Activated naive CD8-positive, alpha-beta T cell treated with anti-CD3 and anti-CD28 coated beads for 36 hours (primary cell): ENCODE data around the gene NEIL1. TPM values are rescaled to one million over a fixed set of nuclear protein-coding genes. Genes with fewer than 3 reads are reported as not detected.

Experiments
- DNase-seq: peaks from one replicate; pipeline ENCODE4 v3.0.0; 2021
- H3K27ac Mint-ChIP-seq: one replicate; pipeline ENCODE4 v1.8.0; 2022; ENCODE audit warnings: mild to moderate bottlenecking, moderate library complexity, mixed read lengths
- H3K27me3 Mint-ChIP-seq: one replicate; pipeline ENCODE4 v1.8.0; 2022; ENCODE audit warnings: mild to moderate bottlenecking, mixed read lengths
- H3K36me3 Mint-ChIP-seq: one replicate; pipeline ENCODE4 v1.8.0; 2021; ENCODE audit warnings: mild to moderate bottlenecking, mixed read lengths
- H3K4me1 Mint-ChIP-seq: one replicate; pipeline ENCODE4 v1.8.0; 2021; ENCODE audit warnings: mixed read lengths
- H3K4me3 Mint-ChIP-seq: one replicate; pipeline ENCODE4 v1.8.0; 2022; ENCODE audit warnings: mild to moderate bottlenecking, moderate library complexity, mixed read lengths
- H3K9me3 Mint-ChIP-seq: one replicate; pipeline ENCODE4 v1.8.0; 2022; ENCODE audit warnings: mixed read lengths
- total RNA-seq, 2 experiments: library from RNA; stranded (reverse); gene quantifications; one replicate each; pipeline ENCODE4 v1.2.3, GENCODE V29; 2021

The NEIL1 gene
- total RNA-seq, 2 experiments from 2014 or later, result 5.4 to 7.3 TPM

DNA sequence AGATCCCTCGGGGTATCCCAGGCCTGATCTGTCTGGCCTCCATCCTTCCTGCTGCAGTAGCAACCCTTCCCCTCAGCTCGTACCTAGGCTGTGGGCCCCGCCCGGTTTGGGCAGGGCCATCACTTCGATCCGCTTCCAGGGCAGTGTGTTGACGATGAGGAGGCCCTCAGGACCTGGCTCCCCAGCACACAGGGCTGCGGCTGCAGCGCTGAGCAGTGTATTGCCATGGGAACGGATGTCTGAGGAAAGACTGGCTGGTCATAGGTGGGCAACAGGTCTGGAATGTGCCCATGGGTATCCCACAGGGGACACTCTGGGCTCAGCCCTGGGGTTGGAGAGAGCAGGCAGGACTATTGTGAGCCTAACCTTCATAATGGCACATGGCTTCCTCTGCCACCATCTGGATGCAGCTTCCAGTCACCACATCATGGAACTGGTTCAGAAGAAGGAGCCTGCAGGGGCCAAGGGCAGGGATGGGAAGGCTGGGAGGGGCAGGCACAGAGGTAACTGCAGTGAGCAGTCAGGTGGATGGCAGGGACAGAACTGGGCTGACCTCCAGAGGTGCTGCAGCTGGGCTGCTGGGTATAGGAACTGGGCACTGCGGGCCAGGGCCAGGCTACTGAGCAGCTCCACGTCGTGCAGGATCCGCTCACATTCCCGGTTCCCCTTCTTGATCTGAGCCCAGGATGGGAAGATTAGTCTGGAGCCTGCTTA is 12.9 kb downstream of the NEIL1 start:
- Mint-ChIP-seq H3K27me3 (no peaks in the 10 kb centered on the region), H3K27ac (no peak overlapping the region), H3K9me3 (no peaks in the 10 kb centered on the region), H3K4me3 (no peak overlapping the region), H3K36me3 (peaks cover 7% of the 10 kb centered on the region), H3K4me1 (no peaks in the 10 kb centered on the region)
- DNase-seq, result no peak

DNA sequence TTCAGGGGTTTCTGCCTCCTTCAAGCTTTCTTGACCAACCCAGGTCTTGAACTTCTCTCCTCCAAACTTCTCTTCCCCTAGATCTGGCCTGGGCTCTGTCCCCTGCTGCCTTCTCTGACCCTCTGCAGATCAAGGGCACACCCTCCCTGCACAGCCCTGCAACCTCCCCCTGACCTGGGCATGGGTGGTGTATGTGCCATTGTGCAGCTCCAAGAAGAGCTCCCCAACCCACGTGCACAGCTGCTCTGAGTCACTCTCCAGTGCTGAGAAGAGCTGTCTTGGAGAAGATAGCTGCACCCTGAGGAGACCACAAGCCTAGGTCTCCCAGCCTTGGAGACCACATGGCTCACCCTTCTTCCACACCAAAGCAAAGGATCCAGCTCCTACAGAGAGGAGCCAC is 13.6 kb downstream of the NEIL1 start:
- peak overlapping the region; percentile 38 for H3K27ac Mint-ChIP-seq
- no peak for DNase-seq
- H3K27me3 Mint-ChIP-seq, result no peaks in the 10 kb centered on the region
- peaks cover 7% of the 10 kb centered on the region for H3K36me3 Mint-ChIP-seq
- H3K4me1 Mint-ChIP-seq, result no peaks in the 10 kb centered on the region
- no peaks in the 10 kb centered on the region for H3K9me3 Mint-ChIP-seq
- no peak overlapping the region for H3K4me3 Mint-ChIP-seq

GRCh38 chr15:75360856-75361255 is 14.0 kb downstream of the NEIL1 start:
- DNase-seq, result no peak
- H3K36me3 Mint-ChIP-seq, result peaks cover 8% of the 10 kb centered on the region
- H3K4me3 Mint-ChIP-seq, result no peak overlapping the region
- no peaks in the 10 kb centered on the region for H3K9me3 Mint-ChIP-seq
- no peaks in the 10 kb centered on the region for H3K4me1 Mint-ChIP-seq
- no peaks in the 10 kb centered on the region for H3K27me3 Mint-ChIP-seq
- H3K27ac Mint-ChIP-seq, result no peak overlapping the region

DNA sequence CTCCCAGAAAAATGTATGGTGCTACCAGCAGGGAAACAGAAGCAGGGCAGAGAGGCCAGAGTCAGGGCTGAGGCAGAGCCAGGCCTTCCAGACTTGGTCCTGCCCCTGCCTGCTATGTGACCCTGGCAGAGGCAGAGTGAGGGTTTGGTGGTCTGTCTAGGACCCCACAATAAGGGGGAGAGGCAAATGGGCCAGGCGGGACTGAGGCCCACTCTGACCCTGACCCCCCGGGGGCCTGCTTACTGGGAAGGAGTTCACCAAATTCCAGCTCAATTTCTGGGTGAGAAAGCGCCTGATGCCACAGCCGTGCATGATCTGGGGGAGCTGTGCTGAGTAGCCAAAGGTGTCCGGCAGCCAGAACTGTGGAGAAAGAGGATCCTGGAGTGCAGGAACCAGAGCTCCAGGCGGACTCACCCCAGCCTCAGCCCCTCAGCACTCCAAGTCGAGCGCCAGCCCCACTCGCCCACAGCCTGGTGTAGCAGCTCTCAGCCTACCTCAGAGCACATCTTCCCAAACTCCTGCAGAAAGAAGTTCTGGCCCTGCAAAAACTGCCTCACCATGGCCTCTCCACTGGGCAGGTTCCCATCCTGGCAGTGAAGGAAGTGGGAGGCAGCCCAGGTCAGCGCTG is 14.6 kb downstream of the NEIL1 start:
- H3K9me3 Mint-ChIP-seq, result no peaks in the 10 kb centered on the region
- H3K4me3 Mint-ChIP-seq, result no peak overlapping the region
- no peak overlapping the region for H3K27ac Mint-ChIP-seq
- no peaks in the 10 kb centered on the region for H3K27me3 Mint-ChIP-seq
- DNase-seq, result no peak
- H3K36me3 Mint-ChIP-seq, result peaks cover 8% of the 10 kb centered on the region
- H3K4me1 Mint-ChIP-seq, result no peaks in the 10 kb centered on the region

- Mint-ChIP-seq H3K27ac (no peak overlapping the region), H3K4me1 (no peaks in the 10 kb centered on the region), H3K27me3 (no peaks in the 10 kb centered on the region), H3K36me3 (peaks cover 13% of the 10 kb centered on the region), H3K9me3 (no peaks in the 10 kb centered on the region), H3K4me3 (no peak overlapping the region)
- no peak for DNase-seq
Measured at GRCh38 chr15:75361989-75362641, 15.3 kb downstream of the NEIL1 start.

DNA sequence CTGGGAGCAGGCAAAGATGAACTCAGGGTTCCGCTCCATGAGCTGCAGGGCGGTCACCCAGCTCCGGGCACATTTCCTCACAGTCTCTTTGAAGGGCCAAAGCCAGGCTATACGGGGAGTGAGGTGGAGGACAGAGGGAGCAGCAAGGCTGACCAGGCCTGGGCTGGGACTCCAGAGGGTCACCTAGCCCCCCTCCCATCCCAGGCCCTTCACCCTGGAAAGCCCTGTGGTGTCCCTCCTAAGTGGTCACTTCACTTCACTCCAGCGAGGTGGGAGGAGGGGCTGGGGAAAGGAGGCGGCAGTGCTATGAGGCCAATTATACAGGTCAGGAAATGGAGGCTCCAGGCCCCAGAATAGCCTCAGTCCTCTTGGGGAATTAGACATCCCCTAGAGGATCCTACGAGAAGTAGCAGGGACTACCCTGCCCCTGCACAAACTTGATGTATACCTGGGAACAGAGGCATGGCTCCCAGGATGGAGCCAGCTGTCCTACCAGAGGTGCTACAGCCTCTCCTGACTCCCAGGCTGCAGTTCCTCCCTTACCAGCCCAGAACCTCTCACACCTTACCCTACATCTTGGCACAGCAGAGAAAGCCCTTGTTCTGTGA is 15.9 kb downstream of the NEIL1 start:
- Mint-ChIP-seq H3K4me1 (peaks cover 4% of the 10 kb centered on the region), H3K9me3 (no peaks in the 10 kb centered on the region), H3K36me3 (peaks cover 13% of the 10 kb centered on the region), H3K27me3 (no peaks in the 10 kb centered on the region), H3K4me3 (no peak overlapping the region), H3K27ac (no peak overlapping the region)
- DNase-seq, result no peak

DNA sequence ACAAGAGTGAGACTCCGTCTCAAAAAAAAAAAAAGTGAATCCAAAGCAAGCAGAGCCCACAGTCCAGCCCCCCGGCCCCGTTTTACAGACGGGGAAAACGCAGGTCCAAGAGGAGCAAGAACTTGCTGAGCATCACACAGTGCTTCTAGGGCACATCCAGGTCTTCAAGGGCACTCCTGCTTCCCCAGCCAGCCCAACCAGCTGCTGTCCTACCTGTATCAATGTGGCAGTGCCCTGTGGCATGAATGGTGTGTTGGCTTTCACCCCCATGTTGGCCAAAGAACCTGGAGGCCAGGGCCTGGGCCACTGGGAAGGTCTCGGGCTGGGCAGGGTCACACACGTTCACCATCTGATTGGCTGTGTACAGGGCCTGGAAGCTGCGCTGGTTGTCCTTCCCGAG is 16.9 kb downstream of the NEIL1 start:
- Mint-ChIP-seq H3K27me3 (no peaks in the 10 kb centered on the region), H3K27ac (no peak overlapping the region), H3K4me3 (no peak overlapping the region), H3K4me1 (peaks cover 5% of the 10 kb centered on the region), H3K9me3 (no peaks in the 10 kb centered on the region), H3K36me3 (peaks cover 16% of the 10 kb centered on the region)
- DNase-seq, result no peak

GRCh38 chr15:75364881-75365280 is 18.0 kb downstream of the NEIL1 start:
- no peak overlapping the region for H3K4me3 Mint-ChIP-seq
- peaks cover 16% of the 10 kb centered on the region for H3K4me1 Mint-ChIP-seq
- no peaks in the 10 kb centered on the region for H3K27me3 Mint-ChIP-seq
- no peak for DNase-seq
- H3K27ac Mint-ChIP-seq, result no peak overlapping the region
- peaks cover 21% of the 10 kb centered on the region for H3K36me3 Mint-ChIP-seq
- no peaks in the 10 kb centered on the region for H3K9me3 Mint-ChIP-seq

GRCh38 chr15:75366163-75366562 is 19.3 kb downstream of the NEIL1 start:
- Mint-ChIP-seq H3K27ac (no peak overlapping the region), H3K9me3 (no peaks in the 10 kb centered on the region), H3K4me1 (peaks cover 18% of the 10 kb centered on the region), H3K27me3 (no peaks in the 10 kb centered on the region), H3K4me3 (no peak overlapping the region), H3K36me3 (peaks cover 18% of the 10 kb centered on the region)
- no peak for DNase-seq

DNA sequence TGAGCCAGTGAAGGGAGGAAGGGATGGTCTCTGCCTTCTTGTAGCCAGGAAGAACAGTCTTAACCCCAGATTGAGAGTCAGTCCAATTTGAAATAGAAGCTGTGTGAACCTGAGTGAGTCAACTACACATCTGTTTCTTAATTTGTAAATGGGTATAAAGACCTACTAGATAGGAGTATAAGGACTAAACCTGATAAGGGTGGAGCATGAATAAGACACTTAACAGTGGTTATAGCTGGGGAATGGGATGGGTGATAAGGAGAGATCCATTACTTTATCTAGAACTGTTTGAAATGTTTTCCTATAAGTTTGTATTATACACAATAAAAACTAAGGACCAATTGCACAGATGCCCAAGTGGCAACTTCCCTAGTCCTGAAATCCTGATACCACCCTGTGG is 20.2 kb downstream of the NEIL1 start:
- peaks cover 18% of the 10 kb centered on the region for H3K36me3 Mint-ChIP-seq
- peak overlapping the region; percentile 92 for H3K4me3 Mint-ChIP-seq
- no peaks in the 10 kb centered on the region for H3K9me3 Mint-ChIP-seq
- no peak for DNase-seq
- H3K4me1 Mint-ChIP-seq, result peaks cover 18% of the 10 kb centered on the region
- no peaks in the 10 kb centered on the region for H3K27me3 Mint-ChIP-seq
- H3K27ac Mint-ChIP-seq, result peak overlapping the region; percentile 80

DNA sequence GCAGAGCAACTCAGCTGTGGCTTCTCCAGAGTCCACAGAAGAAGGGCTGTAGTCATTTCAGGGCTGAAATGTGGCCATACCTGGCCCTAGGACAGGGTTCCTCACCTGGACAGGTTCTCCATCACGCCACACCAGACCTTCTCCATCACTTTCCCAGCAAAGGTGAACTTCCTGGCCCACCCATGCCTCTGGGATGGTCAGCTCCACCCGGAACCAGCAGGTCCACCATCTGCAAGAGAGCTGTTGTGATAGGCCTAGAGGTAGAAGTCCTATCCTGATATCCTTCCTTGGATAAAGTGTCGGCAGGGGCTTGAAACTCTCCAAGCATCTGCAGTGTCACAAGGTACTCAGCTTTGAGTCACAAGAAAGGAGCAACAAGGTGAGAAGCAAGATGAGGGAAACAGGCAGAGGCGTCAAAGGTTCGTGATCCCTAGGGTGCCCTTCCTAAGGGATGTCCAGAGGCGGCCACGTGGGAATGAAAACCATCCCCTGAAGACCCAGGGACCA is 20.6 kb downstream of the NEIL1 start:
- Mint-ChIP-seq H3K27ac (peak overlapping the region; percentile 80), H3K27me3 (no peaks in the 10 kb centered on the region), H3K4me3 (peak overlapping the region; percentile 92), H3K4me1 (peaks cover 18% of the 10 kb centered on the region), H3K9me3 (no peaks in the 10 kb centered on the region), H3K36me3 (peaks cover 18% of the 10 kb centered on the region)
- no peak for DNase-seq

GRCh38 chr15:75367913-75368688 is 21.3 kb downstream of the NEIL1 start, which contains the start of gene MAN2C1:
Gene MAN2C1 (minus strand): TSS chr15:75368607. CDS start chr15:75368583, 24 bp downstream.
- H3K4me1 Mint-ChIP-seq, result peaks cover 18% of the 10 kb centered on the region
- peaks cover 22% of the 10 kb centered on the region for H3K36me3 Mint-ChIP-seq
- peak; percentile 96 for DNase-seq
- H3K4me3 Mint-ChIP-seq, result peak within 1 kb of the TSS; percentile 92
- no peaks in the 10 kb centered on the region for H3K9me3 Mint-ChIP-seq
- H3K27me3 Mint-ChIP-seq, result no peaks in the 10 kb centered on the region
- H3K27ac Mint-ChIP-seq, result peak within 1 kb of the TSS; percentile 94

GRCh38 chr15:75368689-75369239 is 21.9 kb downstream of the NEIL1 start:
- Mint-ChIP-seq H3K9me3 (no peaks in the 10 kb centered on the region), H3K36me3 (peaks cover 21% of the 10 kb centered on the region), H3K4me3 (peak overlapping the region; percentile 92), H3K4me1 (peaks cover 18% of the 10 kb centered on the region), H3K27me3 (no peaks in the 10 kb centered on the region), H3K27ac (peak overlapping the region; percentile 94)
- no peak for DNase-seq

- peak overlapping the region; percentile 92 for H3K4me3 Mint-ChIP-seq
Measured at GRCh38 chr15:75369897-75370581, 23.2 kb downstream of the NEIL1 start.

More at GRCh38 chr15:75369897-75370581, 23.2 kb downstream of the NEIL1 start:
- Mint-ChIP-seq H3K36me3 (peaks cover 28% of the 10 kb centered on the region), H3K27me3 (no peaks in the 10 kb centered on the region), H3K9me3 (no peaks in the 10 kb centered on the region), H3K4me1 (peaks cover 21% of the 10 kb centered on the region), H3K27ac (no peak overlapping the region)
- DNase-seq, result no peak
